ENCODE results near the gene PVALEF.
"Not testable (repeated sequence)": the region's sequence is repeated elsewhere in the genome, so short reads cannot be mapped to it uniquely, and the experiment has no call there.

PVALEF gene

DNA sequence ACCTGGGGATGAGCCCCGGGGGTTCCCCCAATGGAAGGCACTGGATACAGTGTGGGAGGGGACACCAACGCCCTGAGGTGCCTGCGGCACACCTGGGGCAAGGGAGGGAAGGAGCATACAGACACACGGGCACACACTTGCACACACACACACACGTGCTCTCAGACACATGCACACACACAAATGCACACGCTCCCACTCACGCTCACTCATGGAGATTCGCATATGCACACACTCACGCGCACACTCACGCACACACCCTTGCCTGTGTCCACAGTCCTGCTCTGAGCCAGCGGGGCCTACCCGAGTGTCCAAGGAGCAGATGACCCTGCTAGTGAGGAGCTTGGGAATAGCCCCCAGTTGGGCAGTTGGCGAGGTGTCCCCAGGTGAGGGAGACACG, 16.7 kb upstream of the PVALEF start:
- TF ChIP-seq, protein P1, sequence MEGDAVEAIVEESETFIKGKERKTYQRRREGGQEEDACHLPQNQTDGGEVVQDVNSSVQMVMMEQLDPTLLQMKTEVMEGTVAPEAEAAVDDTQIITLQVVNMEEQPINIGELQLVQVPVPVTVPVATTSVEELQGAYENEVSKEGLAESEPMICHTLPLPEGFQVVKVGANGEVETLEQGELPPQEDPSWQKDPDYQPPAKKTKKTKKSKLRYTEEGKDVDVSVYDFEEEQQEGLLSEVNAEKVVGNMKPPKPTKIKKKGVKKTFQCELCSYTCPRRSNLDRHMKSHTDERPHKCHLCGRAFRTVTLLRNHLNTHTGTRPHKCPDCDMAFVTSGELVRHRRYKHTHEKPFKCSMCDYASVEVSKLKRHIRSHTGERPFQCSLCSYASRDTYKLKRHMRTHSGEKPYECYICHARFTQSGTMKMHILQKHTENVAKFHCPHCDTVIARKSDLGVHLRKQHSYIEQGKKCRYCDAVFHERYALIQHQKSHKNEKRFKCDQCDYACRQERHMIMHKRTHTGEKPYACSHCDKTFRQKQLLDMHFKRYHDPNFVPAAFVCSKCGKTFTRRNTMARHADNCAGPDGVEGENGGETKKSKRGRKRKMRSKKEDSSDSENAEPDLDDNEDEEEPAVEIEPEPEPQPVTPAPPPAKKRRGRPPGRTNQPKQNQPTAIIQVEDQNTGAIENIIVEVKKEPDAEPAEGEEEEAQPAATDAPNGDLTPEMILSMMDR (conservative IDR thresholded peaks at IDR 0.05; ENCODE audit: low read depth, low read length) = no peak
- DNase-seq (ENCODE audit: low read depth) = no peak
- no peak overlapping the region for H3K4me3 ChIP-seq (ENCODE audit: low read length)

DNA sequence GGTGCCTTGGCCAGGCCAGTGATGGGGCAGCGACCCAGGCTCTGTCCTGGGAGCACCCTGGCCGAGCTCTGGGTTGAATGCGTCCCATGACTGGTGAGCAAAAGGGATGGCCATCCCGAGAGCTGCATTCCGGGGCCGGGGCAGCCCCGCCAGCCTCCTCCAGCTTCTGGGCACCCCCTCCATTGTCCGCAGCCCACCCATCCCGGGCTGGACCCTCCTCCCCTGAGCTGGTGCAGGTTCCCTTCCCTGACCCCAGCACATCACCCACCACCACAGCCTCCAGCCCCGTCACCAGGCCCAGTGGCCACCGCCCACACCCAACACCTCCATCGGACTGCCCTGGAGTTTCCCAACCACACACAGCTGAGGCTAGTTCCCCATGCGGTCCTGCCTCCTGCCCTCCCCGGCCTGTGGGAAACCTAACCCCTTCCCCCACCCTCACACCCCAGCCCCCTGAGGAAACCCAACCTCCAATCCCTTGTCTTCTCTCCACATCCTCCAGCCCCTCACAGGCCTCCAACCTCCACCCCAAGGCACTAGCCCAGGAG, 16.2 kb upstream of the PVALEF start:
- no peak overlapping the region for H3K4me3 ChIP-seq (ENCODE audit: low read length)
- TF ChIP-seq, protein P1 (conservative IDR thresholded peaks at IDR 0.05; ENCODE audit: low read depth, low read length) = no peak
- DNase-seq (ENCODE audit: low read depth) = no peak

DNA sequence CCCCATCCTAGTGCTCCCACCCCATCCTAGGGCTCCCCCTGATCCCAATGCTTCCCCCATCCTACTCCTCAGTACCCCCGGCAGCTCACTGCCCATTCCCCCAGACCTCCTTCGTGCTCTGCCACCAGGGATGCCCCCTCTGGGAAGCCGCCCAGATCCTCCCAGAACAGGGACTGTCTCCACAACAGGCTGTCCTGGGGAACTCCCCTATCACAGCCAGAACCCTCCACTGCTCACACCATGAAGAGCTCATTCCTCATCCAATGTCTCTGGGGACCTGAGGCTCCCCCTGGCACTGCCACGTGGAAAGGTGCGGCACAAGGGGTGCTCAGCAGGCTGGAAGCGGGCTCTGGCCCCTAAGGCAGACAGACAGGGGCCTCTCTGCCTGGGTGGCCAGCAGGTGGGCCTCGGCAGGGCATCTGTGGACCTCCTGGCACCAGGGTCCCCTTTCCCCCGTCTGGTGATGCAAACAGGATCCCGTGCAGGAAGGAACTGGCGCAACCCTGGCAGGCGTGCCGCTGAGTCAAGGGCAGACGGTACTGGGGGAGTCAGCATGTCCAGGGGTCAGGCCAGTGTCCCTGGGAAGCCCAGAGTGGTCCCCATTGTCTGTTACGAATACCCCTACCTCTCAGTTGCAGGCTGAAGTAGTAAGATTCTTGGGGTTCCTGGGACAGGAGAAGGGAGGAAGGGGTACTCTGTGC, 14.8 kb upstream of the PVALEF start:
- TF ChIP-seq, protein P1 (conservative IDR thresholded peaks at IDR 0.05; ENCODE audit: low read depth, low read length) = no peak
- no peak overlapping the region for H3K4me3 ChIP-seq (ENCODE audit: low read length)
- DNase-seq (ENCODE audit: low read depth) = no peak

DNA sequence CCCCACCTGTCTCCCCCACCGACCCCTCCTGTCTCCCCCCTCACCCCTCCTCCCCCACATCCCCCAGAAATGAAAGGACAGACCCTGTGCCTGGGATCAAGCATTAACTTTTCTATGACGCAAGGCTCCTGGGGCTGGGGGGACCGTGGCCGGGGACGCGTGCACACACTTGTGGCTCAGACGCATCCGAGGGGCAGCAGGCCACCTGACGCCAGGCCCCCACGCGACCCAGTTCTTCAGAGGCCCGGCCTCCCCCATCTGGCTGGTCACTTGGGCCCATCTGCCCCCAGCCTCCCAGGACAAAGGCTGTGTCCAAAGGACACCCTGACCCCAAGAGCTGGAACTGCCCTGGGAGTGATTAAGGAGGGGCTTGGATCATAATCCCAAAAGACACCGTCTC, 14.0 kb upstream of the PVALEF start:
- H3K4me3 ChIP-seq (ENCODE audit: low read length) = no peak overlapping the region
- TF ChIP-seq, protein P1 (conservative IDR thresholded peaks at IDR 0.05; ENCODE audit: low read depth, low read length) = no peak
- no peak for DNase-seq (ENCODE audit: low read depth)

DNA sequence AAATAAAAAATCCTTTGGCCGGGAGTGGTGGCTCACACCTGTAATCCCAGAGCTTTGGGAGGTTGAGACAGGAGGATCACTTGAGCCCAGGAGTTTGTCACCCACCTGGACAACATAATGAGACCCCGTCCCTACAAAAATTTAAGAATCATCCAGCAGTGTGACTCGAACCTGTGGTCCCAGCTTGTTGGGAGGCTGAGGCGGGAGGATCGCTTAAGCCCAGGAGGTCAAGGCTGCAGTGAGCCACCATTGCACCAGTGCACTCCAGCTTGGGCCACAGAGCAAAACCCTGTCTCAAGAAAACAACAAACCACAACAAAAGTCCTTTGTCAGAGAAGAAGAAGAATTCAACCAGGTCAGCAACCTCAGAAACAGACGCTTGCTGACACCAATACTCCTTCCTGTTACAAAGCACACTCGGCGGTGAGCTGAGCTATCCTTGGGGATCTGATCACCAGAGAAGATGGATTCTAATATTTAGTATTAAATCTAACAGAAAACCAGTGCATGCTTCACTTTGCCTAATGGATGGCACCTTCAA, 12.9 kb upstream of the PVALEF start:
- DNase-seq (ENCODE audit: low read depth) = no peak
- H3K4me3 ChIP-seq (ENCODE audit: low read length) = no peak overlapping the region
- TF ChIP-seq, protein P1 (conservative IDR thresholded peaks at IDR 0.05; ENCODE audit: low read depth, low read length) = no peak

DNA sequence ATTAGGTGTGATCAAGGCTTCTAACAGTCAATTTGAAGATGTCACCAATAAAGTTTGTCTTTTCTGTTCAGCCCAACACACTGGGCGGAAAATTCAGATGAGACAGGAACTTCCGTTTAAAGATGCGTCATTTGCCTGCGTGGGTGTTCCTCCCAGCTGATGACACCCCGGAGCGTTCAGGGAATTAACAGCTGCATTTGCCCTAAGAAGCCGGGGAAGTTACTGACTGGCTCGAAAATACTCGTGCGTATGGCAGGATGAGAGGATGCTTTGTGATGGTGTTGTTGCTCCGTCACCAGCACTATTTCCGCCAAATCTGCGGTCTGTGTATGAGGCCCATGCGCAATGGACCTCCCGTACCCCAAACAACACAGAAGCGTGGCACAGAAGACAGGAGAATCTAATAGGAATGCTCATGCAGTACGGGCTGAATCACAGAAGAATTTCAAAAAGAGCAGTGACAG, 11.9 kb upstream of the PVALEF start:
- no peak for DNase-seq (ENCODE audit: low read depth)
- H3K4me3 ChIP-seq (ENCODE audit: low read length) = no peak overlapping the region
- TF ChIP-seq, protein P1 (conservative IDR thresholded peaks at IDR 0.05; ENCODE audit: low read depth, low read length) = no peak

DNA sequence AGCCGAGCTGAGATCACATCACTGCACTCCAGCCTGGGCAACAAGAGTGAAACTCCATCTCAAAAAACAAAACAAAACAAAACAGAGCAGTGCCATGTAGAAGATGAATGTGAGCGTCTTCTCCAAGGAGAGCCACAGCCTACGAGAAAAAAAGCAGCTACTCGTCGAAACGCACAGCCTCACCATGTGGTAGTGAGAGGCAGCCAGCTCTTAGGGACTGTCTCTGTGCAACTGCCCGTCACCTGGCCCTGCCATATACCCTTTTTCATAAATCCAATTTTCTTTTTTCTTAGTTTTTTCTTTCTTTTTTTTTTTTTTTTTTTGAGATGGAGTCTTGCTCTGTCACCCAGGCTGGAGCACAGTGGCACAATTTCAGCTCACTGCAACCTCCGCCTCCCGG, 11.3 kb upstream of the PVALEF start:
- DNase-seq (ENCODE audit: low read depth); H3K4me3 ChIP-seq (ENCODE audit: low read length): not testable (repeated sequence)

Measured in retinal pigment epithelial cell (primary cell).